ENCODE measurements around the gene HTATSF1. TPM values are rescaled to one million over a fixed set of nuclear protein-coding genes. Genes with fewer than 3 reads are reported as not detected.

The HTATSF1 gene
- total RNA-seq, 2 experiments from 2014 or later, result 34.8 to 42.3 TPM

- POLR2A ChIA-PET, result no interaction called here
- Mint-ChIP-seq H3K4me3 (peak overlapping the region; percentile 83), H3K36me3 (ENCODE audit: low read depth) (peaks cover 14% of the 10 kb centered on the region), H3K9me3 (ENCODE audit: low read depth) (no peaks in the 10 kb centered on the region), H3K4me1 (peaks cover 18% of the 10 kb centered on the region), H3K27ac (peak overlapping the region; percentile 92), H3K27me3 (no peaks in the 10 kb centered on the region)
- CTCF ChIA-PET, result interaction anchor here (1.6 kb wide), 1 partner anchor 82 kb away, joined by 3 read pairs; no protein-coding TSS in a partner anchor
- peak; percentile 76 for ATAC-seq
- intact Hi-C loops (cut with DNase I, micrococcal nuclease), result loop anchor here (1.0 to 5.0 kb wide), 14 partner anchors 80 to 975 kb away; partner anchors contain the start of genes MAP7D3 (in 2 of the 2), CD40LG (in 1 of the 2), FHL1 (in 1 of the 2) and INTS6L (in 1 of the 2)
- peak; percentile 92 for DNase-seq
Observed at GRCh38 chrX:136496764-136497555, 432 bp upstream of the HTATSF1 start.

DNA sequence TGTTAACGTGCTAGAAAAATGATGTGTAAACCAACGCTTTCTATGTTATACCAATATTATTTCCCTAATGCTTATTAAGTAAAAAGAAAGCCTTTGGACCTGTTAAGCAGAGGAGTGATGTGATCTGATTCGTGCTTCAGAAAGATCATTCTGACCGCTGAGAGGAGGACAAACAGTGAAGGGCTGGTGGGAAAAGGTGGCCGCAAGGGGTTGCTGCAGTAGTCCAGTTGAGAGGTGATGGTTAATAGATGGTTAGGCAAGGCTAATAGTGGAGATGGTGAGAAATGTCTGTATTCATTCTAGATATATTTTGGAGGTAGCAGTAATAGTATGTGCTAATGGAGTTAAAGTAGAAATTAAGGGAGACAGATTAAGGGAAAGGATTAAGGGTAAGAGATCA lies 21.7 kb downstream of the HTATSF1 start:
- ChIA-PET CTCF (no interaction called here), POLR2A (no interaction called here)
- DNase-seq (no peak), ATAC-seq (no peak)
- Mint-ChIP-seq H3K4me1 (peaks cover 2% of the 10 kb centered on the region), H3K36me3 (ENCODE audit: low read depth) (peaks cover 2% of the 10 kb centered on the region), H3K27me3 (no peaks in the 10 kb centered on the region), H3K9me3 (ENCODE audit: low read depth) (no peaks in the 10 kb centered on the region), H3K27ac (no peak overlapping the region), H3K4me3 (no peak overlapping the region)
- intact Hi-C loops (cut with DNase I, micrococcal nuclease), result no loop called here

- no peak for DNase-seq
- no peak overlapping the region for H3K4me3 Mint-ChIP-seq
- no peaks in the 10 kb centered on the region for H3K9me3 Mint-ChIP-seq (ENCODE audit: low read depth)
- POLR2A ChIA-PET, result no interaction called here
- H3K4me1 Mint-ChIP-seq, result peaks cover 2% of the 10 kb centered on the region
- peaks cover 2% of the 10 kb centered on the region for H3K27me3 Mint-ChIP-seq
- H3K27ac Mint-ChIP-seq, result no peak overlapping the region
- intact Hi-C loops (cut with DNase I, micrococcal nuclease), result no loop called here
- CTCF ChIA-PET, result no interaction called here
- H3K36me3 Mint-ChIP-seq (ENCODE audit: low read depth), result no peaks in the 10 kb centered on the region
- no peak for ATAC-seq
Observed at GRCh38 chrX:136523770-136524169, 26.4 kb downstream of the HTATSF1 start.

DNA sequence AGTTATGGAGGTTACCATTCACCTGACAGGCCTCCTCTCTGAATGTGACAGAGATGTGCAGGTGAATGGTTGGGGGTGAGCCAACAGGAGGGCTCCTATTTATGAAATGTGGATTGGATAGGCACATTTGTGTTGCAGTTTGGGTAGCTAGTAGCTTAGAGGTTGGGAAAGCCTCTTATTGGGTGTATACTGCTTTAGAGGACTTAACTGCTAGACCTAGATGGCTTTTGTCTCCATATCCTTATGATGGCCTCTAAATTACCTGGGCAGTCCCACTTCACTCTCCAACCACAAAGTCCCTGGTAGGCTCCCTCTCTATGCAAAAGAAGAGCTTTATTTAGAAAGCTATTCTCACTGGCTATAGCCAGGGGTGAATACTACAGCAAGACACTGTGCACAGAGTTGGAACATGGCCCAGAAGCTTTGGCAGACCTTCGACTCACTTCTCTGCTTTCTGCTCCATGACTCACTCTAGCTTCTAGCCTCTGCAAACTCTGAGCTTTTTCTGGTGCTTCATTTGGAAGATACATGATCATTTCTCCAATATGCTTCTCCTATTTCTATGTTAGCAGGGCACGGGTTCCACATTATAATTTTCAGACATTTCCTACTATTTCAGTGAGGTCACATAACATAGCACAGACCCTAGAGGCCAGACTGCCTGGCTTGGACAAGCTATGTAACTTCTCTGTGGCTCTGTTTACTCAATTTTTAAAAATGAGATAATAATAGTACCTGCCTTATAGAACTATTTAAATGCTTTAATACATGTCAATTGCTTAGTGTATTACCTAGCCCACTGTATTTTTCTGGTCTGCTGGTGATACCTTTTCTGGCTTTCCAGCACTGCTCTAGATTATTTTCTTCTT lies 28.6 kb downstream of the HTATSF1 start:
- no peaks in the 10 kb centered on the region for H3K36me3 Mint-ChIP-seq (ENCODE audit: low read depth)
- POLR2A ChIA-PET, result no interaction called here
- DNase-seq (peak; percentile 25), ATAC-seq (peak; percentile 84)
- no peak overlapping the region for H3K4me3 Mint-ChIP-seq
- intact Hi-C loops (cut with DNase I, micrococcal nuclease), result no loop called here
- peaks cover 2% of the 10 kb centered on the region for H3K27me3 Mint-ChIP-seq
- peaks cover 4% of the 10 kb centered on the region for H3K4me1 Mint-ChIP-seq
- CTCF ChIA-PET, result interaction anchor here (1.0 kb wide), 2 partner anchors 51 to 52 kb away, joined by 3 to 5 read pairs; no protein-coding TSS in a partner anchor
- H3K27ac Mint-ChIP-seq, result no peak overlapping the region
- H3K9me3 Mint-ChIP-seq (ENCODE audit: low read depth), result no peaks in the 10 kb centered on the region

GRCh38 chrX:136528645-136529315 lies 31.4 kb downstream of the HTATSF1 start:
- Mint-ChIP-seq H3K9me3 (ENCODE audit: low read depth) (no peaks in the 10 kb centered on the region), H3K4me1 (peaks cover 2% of the 10 kb centered on the region), H3K4me3 (no peak overlapping the region), H3K27ac (no peak overlapping the region), H3K36me3 (ENCODE audit: low read depth) (no peaks in the 10 kb centered on the region), H3K27me3 (peaks cover 2% of the 10 kb centered on the region)
- ChIA-PET POLR2A (no interaction called here), CTCF (no interaction called here)
- DNase-seq, result no peak
- intact Hi-C loops (cut with DNase I, micrococcal nuclease), result loop anchor here in 1 of 2 experiments (1.0 kb wide), 1 partner anchor 28 kb away; no protein-coding TSS in a partner anchor
- no peak for ATAC-seq

- no peak overlapping the region for H3K27ac Mint-ChIP-seq
- CTCF ChIA-PET, result no interaction called here
- POLR2A ChIA-PET, result no interaction called here
- intact Hi-C loops (cut with DNase I, micrococcal nuclease), result loop anchor here in 1 of 2 experiments (1.0 kb wide), 1 partner anchor 27 kb away; no protein-coding TSS in a partner anchor
- H3K36me3 Mint-ChIP-seq (ENCODE audit: low read depth), result no peaks in the 10 kb centered on the region
- no peaks in the 10 kb centered on the region for H3K9me3 Mint-ChIP-seq (ENCODE audit: low read depth)
- DNase-seq (no peak), ATAC-seq (no peak)
- H3K4me1 Mint-ChIP-seq, result peaks cover 2% of the 10 kb centered on the region
- H3K27me3 Mint-ChIP-seq, result peaks cover 2% of the 10 kb centered on the region
- H3K4me3 Mint-ChIP-seq, result no peak overlapping the region
Observed at GRCh38 chrX:136529795-136530194, 32.4 kb downstream of the HTATSF1 start.

DNA sequence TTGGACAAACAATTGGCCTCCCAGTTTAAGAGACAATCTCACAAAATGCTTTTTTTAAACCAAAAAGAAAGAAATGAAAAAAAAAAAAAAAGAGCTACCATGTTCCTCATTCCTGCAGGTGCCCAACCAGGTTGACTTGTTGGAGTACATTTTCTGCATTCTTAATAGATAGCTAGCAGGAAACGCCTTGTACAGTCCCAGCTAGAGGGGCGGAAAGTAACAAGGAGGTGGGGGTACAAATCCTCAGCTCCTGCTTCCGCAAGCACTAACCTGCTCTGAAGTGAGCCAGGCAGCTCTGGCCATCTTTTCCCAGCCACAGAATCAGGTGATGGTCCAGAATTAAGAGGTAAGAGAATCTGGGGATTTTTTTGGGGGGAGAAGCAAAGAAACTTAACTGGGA lies 34.6 kb downstream of the HTATSF1 start, which contains the start of gene VGLL1:
Gene VGLL1, plus strand, starts transcription at position 265 of the 400 bp plus-strand sequence. CDS start 3,806 bp downstream, outside the sequence.
- Mint-ChIP-seq H3K27ac (no peak within 1 kb of the TSS), H3K36me3 (ENCODE audit: low read depth) (no peaks in the 10 kb centered on the region), H3K9me3 (ENCODE audit: low read depth) (no peaks in the 10 kb centered on the region), H3K4me1 (peaks cover 2% of the 10 kb centered on the region), H3K27me3 (peaks cover 4% of the 10 kb centered on the region), H3K4me3 (no peak within 1 kb of the TSS)
- ATAC-seq (no peak), DNase-seq (no peak)
- intact Hi-C loops (cut with DNase I, micrococcal nuclease), result no loop called here
- CTCF ChIA-PET, result no interaction called here
- POLR2A ChIA-PET, result no interaction called here

DNA sequence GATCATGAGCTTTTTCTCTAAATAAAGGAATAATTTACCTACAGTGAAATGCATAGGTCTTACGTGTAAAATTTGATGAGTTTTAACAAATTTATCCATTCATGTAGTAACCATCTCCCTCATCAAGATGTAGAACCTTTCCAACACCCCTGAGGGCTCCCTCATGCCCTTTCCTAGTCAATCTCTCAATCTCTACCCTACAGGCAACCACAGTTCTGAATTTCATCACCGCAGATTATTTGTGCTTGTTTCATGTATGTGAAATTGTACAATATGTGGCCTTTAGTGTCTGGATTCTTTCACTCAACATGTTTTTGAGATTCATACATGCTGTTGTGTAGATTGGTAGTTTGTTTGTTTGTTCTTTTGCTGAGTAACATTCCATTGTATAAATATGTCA lies 36.7 kb downstream of the HTATSF1 start:
- intact Hi-C loops (cut with DNase I, micrococcal nuclease), result no loop called here
- no peak overlapping the region for H3K27ac Mint-ChIP-seq
- ChIA-PET POLR2A (interaction anchor here (0.7 kb wide), 1 partner anchor 1588 kb away, joined by 4 read pairs; no protein-coding TSS in a partner anchor), CTCF (no interaction called here)
- H3K4me1 Mint-ChIP-seq, result peaks cover 2% of the 10 kb centered on the region
- DNase-seq (no peak), ATAC-seq (no peak)
- H3K27me3 Mint-ChIP-seq, result peaks cover 2% of the 10 kb centered on the region
- no peaks in the 10 kb centered on the region for H3K9me3 Mint-ChIP-seq (ENCODE audit: low read depth)
- H3K36me3 Mint-ChIP-seq (ENCODE audit: low read depth), result no peaks in the 10 kb centered on the region
- no peak overlapping the region for H3K4me3 Mint-ChIP-seq

- no peak for ATAC-seq
- Mint-ChIP-seq H3K36me3 (ENCODE audit: low read depth) (no peaks in the 10 kb centered on the region), H3K9me3 (ENCODE audit: low read depth) (no peaks in the 10 kb centered on the region), H3K27me3 (peaks cover 2% of the 10 kb centered on the region), H3K4me3 (no peak overlapping the region), H3K4me1 (no peaks in the 10 kb centered on the region), H3K27ac (no peak overlapping the region)
- no peak for DNase-seq
- POLR2A ChIA-PET, result no interaction called here
- CTCF ChIA-PET, result interaction anchor here (0.7 kb wide), 1 partner anchor 257 kb away, joined by 3 read pairs; no protein-coding TSS in a partner anchor
- intact Hi-C loops (cut with DNase I, micrococcal nuclease), result no loop called here
Observed at GRCh38 chrX:136538811-136539210, 41.4 kb downstream of the HTATSF1 start.

- CTCF ChIA-PET, result no interaction called here
- Mint-ChIP-seq H3K9me3 (ENCODE audit: low read depth) (no peaks in the 10 kb centered on the region), H3K4me3 (no peak overlapping the region), H3K4me1 (peaks cover 5% of the 10 kb centered on the region), H3K27me3 (peaks cover 2% of the 10 kb centered on the region), H3K36me3 (ENCODE audit: low read depth) (no peaks in the 10 kb centered on the region), H3K27ac (no peak overlapping the region)
- no peak for DNase-seq
- POLR2A ChIA-PET, result no interaction called here
- ATAC-seq, result no peak
- intact Hi-C loops (cut with DNase I, micrococcal nuclease), result no loop called here
Observed at GRCh38 chrX:136540226-136540625, 42.8 kb downstream of the HTATSF1 start.

- Mint-ChIP-seq H3K9me3 (ENCODE audit: low read depth) (no peaks in the 10 kb centered on the region), H3K27me3 (peaks cover 2% of the 10 kb centered on the region), H3K4me3 (no peak overlapping the region), H3K27ac (no peak overlapping the region), H3K36me3 (ENCODE audit: low read depth) (no peaks in the 10 kb centered on the region), H3K4me1 (peaks cover 13% of the 10 kb centered on the region)
- intact Hi-C loops (cut with DNase I, micrococcal nuclease), result no loop called here
- no peak for ATAC-seq
- ChIA-PET CTCF (no interaction called here), POLR2A (no interaction called here)
- DNase-seq, result no peak
Observed at GRCh38 chrX:136541294-136541693, 43.9 kb downstream of the HTATSF1 start.
